ENCODE measurements around the gene SOCS7.

The SOCS7 gene

DNA sequence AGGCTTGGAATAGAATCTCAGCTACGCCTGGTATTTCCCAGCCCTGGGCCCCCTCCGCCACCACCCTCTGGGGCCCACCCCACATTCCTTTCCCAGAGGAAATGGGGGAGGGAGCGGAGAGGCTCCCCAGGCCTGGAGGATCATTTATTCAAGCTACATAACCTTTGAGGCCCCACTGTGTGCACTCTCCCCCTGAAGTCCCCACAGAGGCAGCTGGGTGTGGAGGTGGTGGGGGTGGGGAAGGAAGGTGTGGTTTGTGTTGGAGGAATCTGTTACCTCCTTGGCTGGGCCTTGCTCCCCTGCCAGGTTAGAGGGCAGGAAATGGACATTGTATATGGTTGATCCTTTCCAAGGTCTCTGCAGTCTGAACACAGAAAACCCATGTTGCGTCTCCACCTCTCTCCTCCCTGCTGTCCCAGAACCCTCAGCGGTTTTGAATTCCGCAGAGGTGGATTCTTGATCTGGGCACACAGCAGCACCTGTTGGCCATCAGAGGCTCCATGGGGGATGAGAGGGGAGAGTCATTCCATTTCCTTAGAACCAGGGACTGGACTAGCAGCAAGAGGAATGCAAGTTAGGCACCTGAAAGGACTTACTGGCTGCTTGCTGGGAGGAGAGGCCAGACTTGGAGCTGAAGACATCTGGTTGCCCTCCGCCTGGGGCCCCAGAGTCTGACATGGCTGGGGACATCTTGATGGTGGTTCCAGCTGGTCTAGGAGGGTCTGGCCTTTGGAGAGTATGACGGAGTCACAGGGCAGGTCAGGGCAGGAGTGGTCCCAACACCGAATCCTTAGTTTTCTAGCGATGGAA, 99.6 kb downstream of the SOCS7 start:
- DNase-seq (ENCODE audit: low read depth, low spot score) = peak; percentile 82
- TF ChIP-seq, protein P1, sequence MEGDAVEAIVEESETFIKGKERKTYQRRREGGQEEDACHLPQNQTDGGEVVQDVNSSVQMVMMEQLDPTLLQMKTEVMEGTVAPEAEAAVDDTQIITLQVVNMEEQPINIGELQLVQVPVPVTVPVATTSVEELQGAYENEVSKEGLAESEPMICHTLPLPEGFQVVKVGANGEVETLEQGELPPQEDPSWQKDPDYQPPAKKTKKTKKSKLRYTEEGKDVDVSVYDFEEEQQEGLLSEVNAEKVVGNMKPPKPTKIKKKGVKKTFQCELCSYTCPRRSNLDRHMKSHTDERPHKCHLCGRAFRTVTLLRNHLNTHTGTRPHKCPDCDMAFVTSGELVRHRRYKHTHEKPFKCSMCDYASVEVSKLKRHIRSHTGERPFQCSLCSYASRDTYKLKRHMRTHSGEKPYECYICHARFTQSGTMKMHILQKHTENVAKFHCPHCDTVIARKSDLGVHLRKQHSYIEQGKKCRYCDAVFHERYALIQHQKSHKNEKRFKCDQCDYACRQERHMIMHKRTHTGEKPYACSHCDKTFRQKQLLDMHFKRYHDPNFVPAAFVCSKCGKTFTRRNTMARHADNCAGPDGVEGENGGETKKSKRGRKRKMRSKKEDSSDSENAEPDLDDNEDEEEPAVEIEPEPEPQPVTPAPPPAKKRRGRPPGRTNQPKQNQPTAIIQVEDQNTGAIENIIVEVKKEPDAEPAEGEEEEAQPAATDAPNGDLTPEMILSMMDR (IDR thresholded peaks at IDR 0.05; ENCODE audit: low read depth, low read length) = no peak
- peak overlapping the region; percentile 27 for H3K4me3 ChIP-seq (ENCODE audit: low read depth, low read length)
- in situ Hi-C loops (cut with HindIII; ENCODE audit: low sequenced_read_pairs) = no loop called here

GRCh38 chr17:38451840-38452529, 100.3 kb downstream of the SOCS7 start:
- peak overlapping the region; percentile 2 for H3K4me3 ChIP-seq (ENCODE audit: low read depth, low read length)
- in situ Hi-C loops (cut with HindIII; ENCODE audit: low sequenced_read_pairs) = no loop called here
- DNase-seq (ENCODE audit: low read depth, low spot score) = peak; percentile 92
- TF ChIP-seq, protein P1 (IDR thresholded peaks at IDR 0.05; ENCODE audit: low read depth, low read length) = no peak

DNA sequence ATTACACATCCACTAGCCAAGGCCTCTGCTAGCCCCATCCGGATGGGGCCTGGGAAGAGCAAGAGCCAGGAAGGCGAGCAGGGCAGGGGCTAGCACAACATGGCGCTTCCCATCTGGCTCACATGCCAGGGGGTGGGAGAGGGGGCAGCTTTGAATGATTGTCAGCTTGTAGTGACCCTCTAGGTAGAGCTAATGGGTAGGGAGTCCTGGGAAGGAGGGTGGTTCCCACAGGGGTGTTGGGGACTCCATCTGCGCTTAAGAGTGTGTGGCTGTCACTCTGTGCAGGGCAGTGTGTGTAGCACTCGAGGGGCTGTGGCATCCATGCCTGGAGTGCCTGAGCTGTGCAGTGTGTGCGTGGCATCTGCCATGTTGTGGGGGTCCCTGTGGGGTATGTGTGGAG, 101.1 kb downstream of the SOCS7 start:
- in situ Hi-C loops (cut with HindIII; ENCODE audit: low sequenced_read_pairs) = no loop called here
- H3K4me3 ChIP-seq (ENCODE audit: low read depth, low read length) = no peak overlapping the region
- TF ChIP-seq, protein P1 (IDR thresholded peaks at IDR 0.05; ENCODE audit: low read depth, low read length) = no peak
- DNase-seq (ENCODE audit: low read depth, low spot score) = no peak

DNA sequence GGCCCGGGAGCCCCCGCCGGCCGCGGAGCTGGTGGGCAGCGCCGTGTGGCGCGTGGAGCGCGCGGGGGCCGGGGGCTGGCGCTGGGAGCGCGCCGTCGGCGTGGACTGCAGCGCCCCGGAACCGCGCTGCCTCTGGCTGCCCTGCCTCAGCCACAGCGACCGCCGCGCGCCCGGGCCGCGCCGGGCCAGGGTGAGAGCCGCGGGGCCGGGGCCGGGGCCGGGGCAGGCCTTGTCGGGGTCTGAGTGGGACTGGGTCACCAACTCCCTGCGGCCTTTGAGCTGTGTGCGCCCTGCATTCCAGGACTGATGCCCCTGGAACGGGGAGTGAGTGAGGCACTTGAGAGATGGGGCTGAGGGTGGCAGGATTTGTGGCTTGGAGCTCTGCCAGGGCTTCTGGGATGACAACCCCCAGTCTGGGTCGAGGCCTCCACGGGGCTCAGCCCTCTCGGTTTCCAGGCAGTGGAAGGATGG, 102.3 kb downstream of the SOCS7 start:
- peak; percentile 52 for DNase-seq (ENCODE audit: low read depth, low spot score)
- TF ChIP-seq, protein P1 (IDR thresholded peaks at IDR 0.05; ENCODE audit: low read depth, low read length) = no peak
- H3K4me3 ChIP-seq (ENCODE audit: low read depth, low read length) = peak overlapping the region; percentile 49
- in situ Hi-C loops (cut with HindIII; ENCODE audit: low sequenced_read_pairs) = no loop called here

DNA sequence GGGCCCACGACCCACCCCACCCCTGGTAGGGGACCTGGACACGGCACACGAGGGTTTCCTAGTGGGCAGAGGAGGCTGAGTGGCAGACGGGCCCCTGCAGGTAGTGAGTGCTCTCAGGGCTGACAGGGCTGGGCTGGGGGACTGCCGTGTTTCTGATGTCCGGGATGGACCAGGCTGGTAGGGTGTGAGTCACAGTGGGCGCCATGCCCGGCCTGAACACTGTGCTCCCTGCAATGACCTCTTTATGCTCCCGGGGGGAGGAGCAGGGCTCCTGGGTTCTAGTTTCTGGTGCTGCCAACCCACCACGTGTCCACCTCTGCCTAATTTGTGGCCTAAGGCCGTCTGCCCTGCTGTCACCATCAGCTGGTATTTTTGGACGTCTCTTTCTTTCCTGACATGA, 102.9 kb downstream of the SOCS7 start:
- TF ChIP-seq, protein P1 (IDR thresholded peaks at IDR 0.05; ENCODE audit: low read depth, low read length) = no peak
- in situ Hi-C loops (cut with HindIII; ENCODE audit: low sequenced_read_pairs) = no loop called here
- DNase-seq (ENCODE audit: low read depth, low spot score) = peak; percentile 77
- peak overlapping the region; percentile 49 for H3K4me3 ChIP-seq (ENCODE audit: low read depth, low read length)
